D341Med (cell line): ENCODE data around the gene PTGFRN.
"Not testable (repeated sequence)": the region's sequence is repeated elsewhere in the genome, so short reads cannot be mapped to it uniquely, and the experiment has no call there.

ENCODE experiments used
- DNase-seq: peaks from one replicate; pipeline ENCODE4 v3.0.0; 2012; ENCODE audit warnings: low spot score

The PTGFRN gene

GRCh38 chr1:116971965-116972673 lies 62.4 kb downstream of the PTGFRN start:
- DNase-seq: no peak

- DNase-seq: no peak
Measured at GRCh38 chr1:116972674-116973030, 62.9 kb downstream of the PTGFRN start.

- DNase-seq: not testable (repeated sequence)
Measured at GRCh38 chr1:116980309-116980708, 70.6 kb downstream of the PTGFRN start.

GRCh38 chr1:116981521-116982037 lies 71.9 kb downstream of the PTGFRN start:
- no peak for DNase-seq

GRCh38 chr1:116982319-116983004 lies 72.7 kb downstream of the PTGFRN start:
- no peak for DNase-seq

GRCh38 chr1:116983112-116983511 lies 73.4 kb downstream of the PTGFRN start:
- DNase-seq: no peak

- no peak for DNase-seq
Measured at GRCh38 chr1:116983678-116984077, 74.0 kb downstream of the PTGFRN start.

GRCh38 chr1:116984406-116985160 lies 74.9 kb downstream of the PTGFRN start:
- no peak for DNase-seq

- no peak for DNase-seq
Measured at GRCh38 chr1:116986421-116987255, 76.9 kb downstream of the PTGFRN start.

- DNase-seq: no peak
Measured at GRCh38 chr1:116987256-116987555, 77.5 kb downstream of the PTGFRN start.

GRCh38 chr1:116988248-116988647 lies 78.5 kb downstream of the PTGFRN start:
- no peak for DNase-seq

GRCh38 chr1:116988908-116989307 lies 79.2 kb downstream of the PTGFRN start:
- DNase-seq: no peak

GRCh38 chr1:116989835-116990234 lies 80.1 kb downstream of the PTGFRN start:
- no peak for DNase-seq

- DNase-seq: no peak
Measured at GRCh38 chr1:116990612-116991151, 81.0 kb downstream of the PTGFRN start.

GRCh38 chr1:116991171-116991845 lies 81.6 kb downstream of the PTGFRN start:
- DNase-seq: no peak

GRCh38 chr1:116991918-116992317 lies 82.2 kb downstream of the PTGFRN start:
- DNase-seq: no peak

GRCh38 chr1:116993286-116993685 lies 83.6 kb downstream of the PTGFRN start:
- DNase-seq: no peak

GRCh38 chr1:116994411-116994810 lies 84.7 kb downstream of the PTGFRN start:
- no peak for DNase-seq

GRCh38 chr1:116997066-116997465 lies 87.3 kb downstream of the PTGFRN start:
- no peak for DNase-seq

- no peak for DNase-seq
Measured at GRCh38 chr1:116997636-116998035, 87.9 kb downstream of the PTGFRN start.

- DNase-seq: no peak
Measured at GRCh38 chr1:116999596-116999995, 89.9 kb downstream of the PTGFRN start.
